Measurements from ENCODE around the gene KMT5B. TPM values are rescaled to one million over a fixed set of nuclear protein-coding genes. Genes with fewer than 3 reads are reported as not detected.

The KMT5B gene
- total RNA-seq, 1 donor from 2014 or later: 46.8 TPM

GRCh38 chr11:68142028-68142412 lies 71.1 kb downstream of the KMT5B start:
- no peaks in the 10 kb centered on the region for H3K9me3 Mint-ChIP-seq (ENCODE audit: unreplicated experiment)
- H3K4me1 Mint-ChIP-seq (ENCODE audit: unreplicated experiment): peaks cover 4% of the 10 kb centered on the region
- no peak overlapping the region for H3K4me3 Mint-ChIP-seq (ENCODE audit: unreplicated experiment)
- TF ChIP-seq, protein P1, sequence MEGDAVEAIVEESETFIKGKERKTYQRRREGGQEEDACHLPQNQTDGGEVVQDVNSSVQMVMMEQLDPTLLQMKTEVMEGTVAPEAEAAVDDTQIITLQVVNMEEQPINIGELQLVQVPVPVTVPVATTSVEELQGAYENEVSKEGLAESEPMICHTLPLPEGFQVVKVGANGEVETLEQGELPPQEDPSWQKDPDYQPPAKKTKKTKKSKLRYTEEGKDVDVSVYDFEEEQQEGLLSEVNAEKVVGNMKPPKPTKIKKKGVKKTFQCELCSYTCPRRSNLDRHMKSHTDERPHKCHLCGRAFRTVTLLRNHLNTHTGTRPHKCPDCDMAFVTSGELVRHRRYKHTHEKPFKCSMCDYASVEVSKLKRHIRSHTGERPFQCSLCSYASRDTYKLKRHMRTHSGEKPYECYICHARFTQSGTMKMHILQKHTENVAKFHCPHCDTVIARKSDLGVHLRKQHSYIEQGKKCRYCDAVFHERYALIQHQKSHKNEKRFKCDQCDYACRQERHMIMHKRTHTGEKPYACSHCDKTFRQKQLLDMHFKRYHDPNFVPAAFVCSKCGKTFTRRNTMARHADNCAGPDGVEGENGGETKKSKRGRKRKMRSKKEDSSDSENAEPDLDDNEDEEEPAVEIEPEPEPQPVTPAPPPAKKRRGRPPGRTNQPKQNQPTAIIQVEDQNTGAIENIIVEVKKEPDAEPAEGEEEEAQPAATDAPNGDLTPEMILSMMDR (IDR thresholded peaks at IDR 0.05; ENCODE audit: unreplicated experiment): no peak
- no peak overlapping the region for H3K27ac Mint-ChIP-seq (ENCODE audit: unreplicated experiment)
- H3K36me3 Mint-ChIP-seq (ENCODE audit: low read depth, unreplicated experiment): no peaks in the 10 kb centered on the region
- H3K27me3 Mint-ChIP-seq (ENCODE audit: unreplicated experiment): peaks cover 6% of the 10 kb centered on the region
- DNase-seq (ENCODE audit: low spot score): no peak

DNA sequence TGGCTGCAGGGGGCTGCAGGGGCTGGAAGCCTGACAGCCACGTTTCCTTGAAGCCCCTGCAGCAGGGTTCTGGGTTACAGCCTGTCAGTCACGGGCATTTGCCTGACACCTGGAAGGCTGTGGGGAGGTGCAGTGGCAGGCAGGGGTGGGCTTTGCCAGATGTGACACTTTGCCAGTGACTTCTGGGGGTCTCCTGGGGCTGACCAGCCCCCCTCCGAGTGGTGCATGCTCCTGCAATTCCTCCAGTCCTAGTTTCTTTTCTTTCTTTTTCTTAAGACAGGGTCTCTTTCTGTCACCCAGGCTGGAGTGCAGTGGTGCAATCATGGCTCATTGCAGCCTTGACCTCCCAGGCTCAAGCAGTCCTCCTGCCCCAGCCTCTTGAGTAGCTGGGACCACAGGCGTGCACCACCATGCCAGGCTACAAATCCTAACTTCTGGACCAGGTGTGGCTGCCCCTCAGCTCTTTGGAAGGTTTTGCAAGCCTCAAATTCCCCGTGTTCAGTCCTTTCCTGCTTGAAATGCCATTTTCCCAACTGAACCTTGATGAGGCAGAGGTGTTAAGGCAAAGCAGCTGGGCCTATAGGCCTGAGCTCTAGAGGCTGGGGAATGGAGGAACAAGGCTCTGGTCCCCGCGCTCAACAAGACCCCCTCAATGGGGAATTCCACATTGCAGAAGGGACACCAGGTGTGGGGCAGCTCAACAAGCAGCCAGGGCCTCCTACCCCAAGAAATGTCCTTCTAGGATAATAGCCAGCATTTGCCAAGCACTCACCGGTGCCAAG lies 71.7 kb downstream of the KMT5B start:
- TF ChIP-seq, protein P1 (IDR thresholded peaks at IDR 0.05; ENCODE audit: unreplicated experiment): no peak
- H3K27ac Mint-ChIP-seq (ENCODE audit: unreplicated experiment): no peak overlapping the region
- H3K4me1 Mint-ChIP-seq (ENCODE audit: unreplicated experiment): peaks cover 4% of the 10 kb centered on the region
- H3K27me3 Mint-ChIP-seq (ENCODE audit: unreplicated experiment): peaks cover 8% of the 10 kb centered on the region
- no peaks in the 10 kb centered on the region for H3K36me3 Mint-ChIP-seq (ENCODE audit: low read depth, unreplicated experiment)
- H3K9me3 Mint-ChIP-seq (ENCODE audit: unreplicated experiment): no peaks in the 10 kb centered on the region
- no peak for DNase-seq (ENCODE audit: low spot score)
- no peak overlapping the region for H3K4me3 Mint-ChIP-seq (ENCODE audit: unreplicated experiment)

DNA sequence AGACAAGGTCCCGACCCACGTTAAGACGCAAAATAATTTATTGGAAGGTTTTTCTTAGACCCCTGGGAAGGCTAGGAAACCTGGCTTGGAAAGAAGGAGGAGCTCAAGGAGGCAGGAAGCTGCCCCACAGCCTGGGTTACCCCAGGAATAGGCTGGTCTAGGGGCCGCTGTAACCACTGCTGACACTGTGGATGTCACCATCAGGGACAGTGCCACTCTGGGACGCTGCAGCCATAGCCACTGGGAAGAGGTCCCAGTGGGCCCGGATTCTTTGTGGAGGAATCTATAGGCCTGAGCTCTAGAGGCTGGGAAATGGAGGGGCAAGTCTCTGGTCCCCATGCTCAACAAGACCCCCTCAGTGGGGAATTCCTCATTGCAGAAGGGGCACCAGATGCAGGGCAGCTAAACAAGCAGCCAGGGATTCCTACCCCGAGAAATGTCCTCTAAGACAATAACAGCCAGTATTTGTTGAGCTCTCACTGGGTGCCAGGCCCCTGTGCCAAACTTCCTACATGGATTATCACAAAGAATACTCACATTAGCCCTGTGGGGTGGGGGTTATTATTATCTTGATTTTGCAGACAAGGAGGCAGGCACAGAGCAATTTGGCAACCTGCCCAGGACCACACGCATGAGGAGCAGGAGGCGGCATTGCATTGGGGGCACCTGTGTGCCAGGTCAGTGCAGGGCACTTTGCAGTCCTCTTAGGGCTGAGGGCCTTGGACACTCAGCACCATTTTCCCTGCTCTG lies 72.4 kb downstream of the KMT5B start:
- TF ChIP-seq, protein P1 (IDR thresholded peaks at IDR 0.05; ENCODE audit: unreplicated experiment): no peak
- Mint-ChIP-seq H3K4me1 (ENCODE audit: unreplicated experiment) (peaks cover 4% of the 10 kb centered on the region), H3K4me3 (ENCODE audit: unreplicated experiment) (no peak overlapping the region), H3K27ac (ENCODE audit: unreplicated experiment) (no peak overlapping the region), H3K36me3 (ENCODE audit: low read depth, unreplicated experiment) (peaks cover 4% of the 10 kb centered on the region), H3K9me3 (ENCODE audit: unreplicated experiment) (no peaks in the 10 kb centered on the region), H3K27me3 (ENCODE audit: unreplicated experiment) (peaks cover 9% of the 10 kb centered on the region)
- DNase-seq (ENCODE audit: low spot score): no peak

DNA sequence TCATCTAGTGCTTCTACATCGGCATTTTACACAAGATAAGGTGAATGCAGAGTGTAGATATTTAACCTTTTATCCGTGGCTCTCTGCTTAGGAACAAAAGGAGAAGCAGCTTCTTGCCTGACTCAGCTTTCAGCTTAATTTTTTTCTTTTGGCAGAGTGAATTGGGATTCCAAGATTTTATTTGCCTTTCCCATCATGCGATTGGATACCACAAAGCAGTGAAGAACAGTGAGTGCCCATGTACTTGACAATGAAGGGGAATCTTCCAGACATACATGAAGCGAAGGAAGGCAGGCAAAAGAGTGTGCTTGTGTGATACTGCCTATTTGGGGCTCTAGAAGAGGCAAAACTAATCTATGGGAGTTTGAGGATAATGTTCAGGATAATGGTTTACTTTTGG lies 74.9 kb downstream of the KMT5B start:
- H3K4me3 Mint-ChIP-seq (ENCODE audit: unreplicated experiment): no peak overlapping the region
- no peaks in the 10 kb centered on the region for H3K4me1 Mint-ChIP-seq (ENCODE audit: unreplicated experiment)
- H3K27ac Mint-ChIP-seq (ENCODE audit: unreplicated experiment): no peak overlapping the region
- DNase-seq (ENCODE audit: low spot score): no peak
- H3K36me3 Mint-ChIP-seq (ENCODE audit: low read depth, unreplicated experiment): peaks cover 15% of the 10 kb centered on the region
- H3K9me3 Mint-ChIP-seq (ENCODE audit: unreplicated experiment): peaks cover 10% of the 10 kb centered on the region
- peaks cover 18% of the 10 kb centered on the region for H3K27me3 Mint-ChIP-seq (ENCODE audit: unreplicated experiment)
- TF ChIP-seq, protein P1 (IDR thresholded peaks at IDR 0.05; ENCODE audit: unreplicated experiment): no peak

GRCh38 chr11:68137833-68138232 lies 75.3 kb downstream of the KMT5B start:
- Mint-ChIP-seq H3K27me3 (ENCODE audit: unreplicated experiment) (peaks cover 18% of the 10 kb centered on the region), H3K4me3 (ENCODE audit: unreplicated experiment) (no peak overlapping the region), H3K9me3 (ENCODE audit: unreplicated experiment) (peaks cover 12% of the 10 kb centered on the region), H3K4me1 (ENCODE audit: unreplicated experiment) (no peaks in the 10 kb centered on the region), H3K36me3 (ENCODE audit: low read depth, unreplicated experiment) (peaks cover 17% of the 10 kb centered on the region), H3K27ac (ENCODE audit: unreplicated experiment) (no peak overlapping the region)
- no peak for DNase-seq (ENCODE audit: low spot score)
- TF ChIP-seq, protein P1 (IDR thresholded peaks at IDR 0.05; ENCODE audit: unreplicated experiment): no peak

All from endothelial cell (in vitro differentiated cells).